Gastroesophageal sphincter (tissue), 4 donors: ENCODE measurements around the gene UVSSA. TPM values are rescaled to one million over a fixed set of nuclear protein-coding genes. Genes with fewer than 3 reads are reported as not detected.

Source experiments
- ATAC-seq: fragments of 150-250 bp; one replicate; pipeline ENCODE4 v1.9.1; 2016; ENCODE audit warnings: mild to moderate bottlenecking, moderate library complexity
- H3K27ac ChIP-seq, 4 donors: fragments of 200-600 bp; sonication (generic) in 3 of 4; 1 replicate in 3 of 4; 2 replicates in 1 of 4; pipeline ENCODE4 v1.5.1; 2016 to 2019
- H3K27me3 ChIP-seq: fragments of 200-600 bp; sonication (generic); one replicate; pipeline ENCODE4 v1.5.1; 2019
- H3K36me3 ChIP-seq, 2 donors: fragments of 200-600 bp; sonication (generic); one replicate each; pipeline ENCODE4 v1.5.1; 2019; ENCODE audit warnings: control low read depth in 1 of 2
- H3K4me1 ChIP-seq, 3 donors: fragments of 200-600 bp; sonication (generic); 1 replicate in 2 of 3; 2 replicates in 1 of 3; pipeline ENCODE4 v1.5.1; 2016 to 2019; ENCODE audit warnings: control low read depth in 2 of 3
- H3K4me3 ChIP-seq, 2 donors: fragments of 200-600 bp; sonication (generic); one replicate each; pipeline ENCODE4 v1.5.1; 2019; ENCODE audit warnings: mild to moderate bottlenecking in 1 of 2, moderate library complexity in 1 of 2
- H3K9me3 ChIP-seq, 3 donors: fragments of 200-600 bp; sonication (generic); one replicate each; pipeline ENCODE4 v1.5.1; 2017 to 2019; ENCODE audit warnings: control low read depth in 2 of 3
- EP300 ChIP-seq: sonication (generic); formaldehyde crosslinking; IDR thresholded peaks from one replicate; pipeline ENCODE4 v1.6.1; 2017; ENCODE audit warnings: antibody characterized with exemption, mild to moderate bottlenecking
- POLR2A ChIP-seq, 2 donors: fragments of 450-650 bp; IDR thresholded peaks; one replicate each; pipeline ENCODE4 v1.6.1; 2017; ENCODE audit warnings: antibody characterized with exemption in 2 of 2, mild to moderate bottlenecking in 2 of 2, moderate library complexity in 1 of 2
- POLR2AphosphoS5 ChIP-seq: sonication (generic); formaldehyde crosslinking; IDR thresholded peaks from one replicate; pipeline ENCODE4 v1.6.1; 2017; ENCODE audit warnings: antibody characterized with exemption
- WGBS, 2 donors: methylation state at CpG; one replicate each; pipeline ENCODE4 v1.1.5; 2018; ENCODE audit warnings: low coverage in 1 of 2; 5-methylcytosine and 5-hydroxymethylcytosine counted together
- total RNA-seq, 4 donors: library from RNA; depleted of rRNA; stranded (reverse); fragments of >200 nt; gene quantifications; one replicate each; pipeline ENCODE4 v1.1.0, GENCODE V29; 2016
- TF ChIP-seq, protein P1 (sequence below), 4 experiments: fragments of 200-600 bp in 2 of 4; fragments of 450-650 bp in 2 of 4; sonication (generic) in 1 of 4; IDR thresholded peaks; one replicate each; pipeline ENCODE4 v1.5.1; 2017 to 2019; ENCODE audit warnings: antibody characterized with exemption in 4 of 4, mild to moderate bottlenecking in 2 of 4, moderate library complexity in 2 of 4

The UVSSA gene, protein sequence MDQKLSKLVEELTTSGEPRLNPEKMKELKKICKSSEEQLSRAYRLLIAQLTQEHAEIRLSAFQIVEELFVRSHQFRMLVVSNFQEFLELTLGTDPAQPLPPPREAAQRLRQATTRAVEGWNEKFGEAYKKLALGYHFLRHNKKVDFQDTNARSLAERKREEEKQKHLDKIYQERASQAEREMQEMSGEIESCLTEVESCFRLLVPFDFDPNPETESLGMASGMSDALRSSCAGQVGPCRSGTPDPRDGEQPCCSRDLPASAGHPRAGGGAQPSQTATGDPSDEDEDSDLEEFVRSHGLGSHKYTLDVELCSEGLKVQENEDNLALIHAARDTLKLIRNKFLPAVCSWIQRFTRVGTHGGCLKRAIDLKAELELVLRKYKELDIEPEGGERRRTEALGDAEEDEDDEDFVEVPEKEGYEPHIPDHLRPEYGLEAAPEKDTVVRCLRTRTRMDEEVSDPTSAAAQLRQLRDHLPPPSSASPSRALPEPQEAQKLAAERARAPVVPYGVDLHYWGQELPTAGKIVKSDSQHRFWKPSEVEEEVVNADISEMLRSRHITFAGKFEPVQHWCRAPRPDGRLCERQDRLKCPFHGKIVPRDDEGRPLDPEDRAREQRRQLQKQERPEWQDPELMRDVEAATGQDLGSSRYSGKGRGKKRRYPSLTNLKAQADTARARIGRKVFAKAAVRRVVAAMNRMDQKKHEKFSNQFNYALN
- total RNA-seq = 10 to 100 TPM in 2 of 4 donors, 1 to 10 TPM in 2; 3.1 to 24.1 (median 9.9) TPM

DNA sequence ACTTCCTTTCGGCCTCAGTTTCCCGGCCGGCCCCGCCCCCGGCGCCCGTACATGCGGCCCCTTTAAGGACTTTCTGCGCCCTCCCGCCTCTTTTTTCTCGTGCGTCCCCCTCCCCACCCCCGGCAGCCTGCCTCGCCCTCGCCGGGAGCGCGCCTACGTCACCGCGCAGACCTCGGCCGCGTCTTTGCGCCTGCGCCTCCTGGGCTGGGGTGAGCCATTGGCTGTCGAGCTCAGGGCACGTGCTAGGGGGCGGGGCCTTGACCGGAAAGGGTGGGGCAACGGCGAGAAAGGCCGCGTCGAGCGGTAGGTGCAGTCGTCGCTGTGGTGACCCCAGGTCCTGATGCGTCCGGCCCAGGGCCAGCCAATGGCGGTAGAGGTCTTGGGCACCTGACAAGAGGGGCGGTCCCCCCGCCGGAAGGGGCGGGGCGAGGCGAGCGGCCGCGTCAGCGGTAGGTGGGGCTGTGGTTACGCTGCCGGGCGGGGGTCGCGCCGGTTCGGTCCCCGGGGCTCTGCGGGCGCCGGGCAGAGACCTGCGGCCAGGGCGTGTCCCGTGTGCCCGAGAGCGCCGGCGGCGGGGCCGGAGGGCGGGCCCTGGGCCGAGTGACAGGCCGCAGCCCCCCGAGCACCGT is at the start of gene UVSSA:
Gene UVSSA, plus strand, starts transcription at position 428 of the 629 bp plus-strand sequence. CDS start 884 bp downstream, outside the sequence.
- Histone ChIP-seq H3K27me3 (no peaks in the 10 kb centered on the region), H3K27ac (peak within 1 kb of the TSS; percentile 76 to 99 (median 98)), H3K36me3 (peaks cover 0 to 14% of the 10 kb centered on the region in 2 donors), H3K4me3 (peak within 1 kb of the TSS; percentile 58 to 94), H3K9me3 (no peaks in the 10 kb centered on the region), H3K4me1 (peaks cover 0 to 51% (median 25%) of the 10 kb centered on the region in 3 donors)
- WGBS, 2 donors = 0% methylated on average over 4 of the region's 76 CpGs; no CpG with 5 or more reads in 1 of the 2 donors
- peak; percentile 96 for ATAC-seq
- peak; percentile 91 to 95 for TF ChIP-seq POLR2A (IDR thresholded peaks at IDR 0.05)
- TF ChIP-seq, protein P1, sequence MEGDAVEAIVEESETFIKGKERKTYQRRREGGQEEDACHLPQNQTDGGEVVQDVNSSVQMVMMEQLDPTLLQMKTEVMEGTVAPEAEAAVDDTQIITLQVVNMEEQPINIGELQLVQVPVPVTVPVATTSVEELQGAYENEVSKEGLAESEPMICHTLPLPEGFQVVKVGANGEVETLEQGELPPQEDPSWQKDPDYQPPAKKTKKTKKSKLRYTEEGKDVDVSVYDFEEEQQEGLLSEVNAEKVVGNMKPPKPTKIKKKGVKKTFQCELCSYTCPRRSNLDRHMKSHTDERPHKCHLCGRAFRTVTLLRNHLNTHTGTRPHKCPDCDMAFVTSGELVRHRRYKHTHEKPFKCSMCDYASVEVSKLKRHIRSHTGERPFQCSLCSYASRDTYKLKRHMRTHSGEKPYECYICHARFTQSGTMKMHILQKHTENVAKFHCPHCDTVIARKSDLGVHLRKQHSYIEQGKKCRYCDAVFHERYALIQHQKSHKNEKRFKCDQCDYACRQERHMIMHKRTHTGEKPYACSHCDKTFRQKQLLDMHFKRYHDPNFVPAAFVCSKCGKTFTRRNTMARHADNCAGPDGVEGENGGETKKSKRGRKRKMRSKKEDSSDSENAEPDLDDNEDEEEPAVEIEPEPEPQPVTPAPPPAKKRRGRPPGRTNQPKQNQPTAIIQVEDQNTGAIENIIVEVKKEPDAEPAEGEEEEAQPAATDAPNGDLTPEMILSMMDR (IDR thresholded peaks at IDR 0.05) = no peak
- peak; percentile 68 for TF ChIP-seq POLR2AphosphoS5

DNA sequence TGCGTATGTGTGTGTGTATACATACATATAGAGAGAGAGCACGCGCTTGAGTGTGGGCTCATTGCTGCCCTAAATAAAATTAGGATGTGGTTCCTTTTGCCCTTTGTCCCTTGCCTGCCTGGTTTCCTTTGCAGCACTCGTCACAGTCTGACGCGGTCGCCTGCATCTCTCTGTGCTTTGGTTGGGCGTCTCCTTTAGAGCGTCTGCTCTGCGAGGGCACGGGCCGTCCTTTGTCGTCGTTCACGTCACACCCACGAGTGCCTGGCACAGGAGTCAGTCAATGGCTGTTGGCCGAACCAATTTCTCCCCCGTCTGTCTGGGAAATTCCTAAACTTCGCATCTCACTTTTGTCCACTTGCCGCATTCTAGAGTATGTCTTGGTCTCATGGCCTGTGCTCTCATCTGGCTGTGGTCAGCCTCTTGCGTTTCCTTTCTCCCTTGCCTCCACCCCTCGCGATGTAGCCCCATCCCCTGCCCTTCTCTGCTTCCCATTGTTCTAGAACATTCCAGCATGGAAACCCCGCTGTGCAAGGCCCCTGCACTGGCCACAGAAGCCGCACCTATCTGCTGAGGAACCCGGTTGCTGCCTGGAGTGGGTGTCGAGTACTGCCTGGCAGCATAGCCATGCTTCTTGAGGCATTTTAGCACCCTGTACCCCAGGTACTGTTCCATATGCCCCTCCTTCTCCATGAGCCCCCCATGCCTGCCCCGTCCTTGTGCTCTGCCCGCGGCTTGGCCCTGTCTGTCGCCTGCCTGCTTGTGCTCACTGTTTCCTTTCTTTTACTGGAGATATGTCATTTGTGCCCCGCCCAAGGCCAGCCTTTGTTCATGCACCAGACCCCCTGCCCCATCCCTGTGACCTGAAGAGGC is 49.3 kb upstream of the UVSSA start:
- WGBS, 2 donors = 83 to 87% methylated on average over 20 to 30 of the region's 32 CpGs
- no peak for TF ChIP-seq POLR2A (IDR thresholded peaks at IDR 0.05)
- no peak for TF ChIP-seq POLR2AphosphoS5
- no peak for TF ChIP-seq EP300
- TF ChIP-seq, protein P1 (IDR thresholded peaks at IDR 0.05) = no peak
- Histone ChIP-seq H3K27me3 (no peaks in the 10 kb centered on the region), H3K4me1 (peaks cover 0 to 58% (median 20%) of the 10 kb centered on the region in 3 donors), H3K9me3 (no peaks in the 10 kb centered on the region), H3K27ac (no peak overlapping the region), H3K4me3 (no peak overlapping the region), H3K36me3 (peaks cover 0 to 52% of the 10 kb centered on the region in 2 donors)
- ATAC-seq = no peak

DNA sequence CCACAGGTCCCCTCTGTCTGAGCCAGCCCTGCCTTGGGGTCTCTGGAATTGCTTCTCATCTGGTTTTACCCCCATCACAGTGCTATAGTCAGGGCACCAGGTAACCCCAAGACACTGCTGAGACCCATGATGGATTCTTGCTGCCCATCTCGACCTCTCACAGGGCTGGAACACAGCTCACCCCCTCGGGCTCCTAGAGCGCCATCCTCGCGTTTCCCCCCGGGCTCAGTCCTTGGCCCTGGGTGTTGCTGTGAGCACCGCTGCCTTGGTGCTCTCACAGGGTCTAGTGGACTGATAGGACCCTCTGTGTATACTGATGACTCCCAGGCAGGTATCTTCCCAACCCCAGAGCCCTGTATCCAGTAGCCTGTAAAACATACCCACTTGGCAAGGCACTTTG is 48.5 kb upstream of the UVSSA start:
- ATAC-seq = no peak
- H3K27me3 ChIP-seq = no peaks in the 10 kb centered on the region
- no peak overlapping the region for H3K4me3 ChIP-seq
- no peaks in the 10 kb centered on the region for H3K9me3 ChIP-seq
- peaks cover 0 to 50% (median 19%) of the 10 kb centered on the region in 3 donors for H3K4me1 ChIP-seq
- WGBS, 2 donors = no CpG with 5 or more reads among the region's 7 CpGs
- no peak overlapping the region for H3K27ac ChIP-seq
- TF ChIP-seq, protein P1 (IDR thresholded peaks at IDR 0.05) = no peak
- TF ChIP-seq POLR2AphosphoS5 = no peak
- no peak for TF ChIP-seq POLR2A (IDR thresholded peaks at IDR 0.05)
- no peak for TF ChIP-seq EP300
- peaks cover 0 to 52% of the 10 kb centered on the region in 2 donors for H3K36me3 ChIP-seq

DNA sequence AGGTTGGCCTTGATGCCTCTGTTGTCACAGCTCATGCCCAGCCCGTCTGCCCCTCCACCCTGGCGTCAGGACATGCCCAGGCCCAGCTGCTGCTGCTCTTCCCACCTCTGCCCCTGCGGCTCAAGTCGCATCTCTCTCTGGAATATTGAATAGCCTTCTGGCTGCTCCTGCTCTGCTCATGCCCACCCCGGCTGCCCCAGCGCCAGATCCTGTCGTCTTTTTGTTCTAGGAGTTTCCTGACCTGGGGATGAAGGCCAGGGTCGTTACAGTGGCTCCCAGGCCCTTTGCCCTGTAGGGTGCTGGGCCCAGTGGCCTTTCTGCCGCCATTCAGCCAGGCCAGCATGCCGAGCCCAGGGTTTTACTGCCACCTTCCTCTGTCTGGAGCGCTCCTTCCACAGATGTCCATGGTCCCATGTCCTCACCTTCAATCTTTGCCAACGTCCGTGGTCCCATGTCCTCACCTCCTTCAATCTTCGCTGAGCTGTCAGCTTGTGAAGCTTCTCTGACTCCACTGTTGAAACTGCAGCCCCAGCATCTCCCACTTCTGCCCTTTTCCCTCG is 47.6 kb upstream of the UVSSA start:
- Histone ChIP-seq H3K36me3 (peaks cover 0 to 52% of the 10 kb centered on the region in 2 donors), H3K9me3 (no peaks in the 10 kb centered on the region), H3K4me3 (no peak overlapping the region), H3K4me1 (peaks cover 0 to 41% (median 10%) of the 10 kb centered on the region in 3 donors), H3K27me3 (no peaks in the 10 kb centered on the region), H3K27ac (no peak overlapping the region)
- ATAC-seq = no peak
- WGBS, 2 donors = 80 to 81% methylated on average over 8 to 9 of the region's 15 CpGs
- TF ChIP-seq POLR2A (IDR thresholded peaks at IDR 0.05) (no peak), EP300 (no peak), POLR2AphosphoS5 (no peak)
- TF ChIP-seq, protein P1 (IDR thresholded peaks at IDR 0.05) = no peak
